HG03095 (cell line): ENCODE measurements around the gene GOLGA8J.
"Not testable (repeated sequence)": the region's sequence is repeated elsewhere in the genome, so short reads cannot be mapped to it uniquely, and the experiment has no call there.

ENCODE experiments used
- ATAC-seq: cut with Tn5 transposase; IDR thresholded peaks from one replicate; pipeline ENCODE4 v1.9.1; 2021; ENCODE audit warnings: moderate library complexity; ENCODE audit not compliant: unreplicated experiment

GOLGA8J gene

DNA sequence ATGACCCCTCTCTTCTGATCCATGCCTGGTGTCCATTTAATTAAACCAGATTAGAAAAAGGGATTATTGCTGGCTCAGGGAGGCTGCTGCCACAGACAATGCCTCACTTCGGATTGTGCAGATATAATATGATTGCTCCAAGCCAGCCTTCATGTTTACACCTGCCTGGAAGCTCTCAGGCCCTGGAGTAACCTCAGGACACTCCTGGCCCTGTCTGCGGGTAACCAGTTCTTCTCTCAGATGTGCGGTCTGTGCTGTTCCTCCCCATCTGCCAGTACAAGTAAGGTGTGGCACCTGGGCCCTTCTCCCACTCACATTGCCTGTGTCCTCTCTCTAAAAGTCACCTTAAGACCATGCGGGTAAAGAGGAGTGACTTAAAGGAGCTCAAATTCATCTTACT lies 8.8 kb upstream of the GOLGA8J start:
- ATAC-seq = no peak

DNA sequence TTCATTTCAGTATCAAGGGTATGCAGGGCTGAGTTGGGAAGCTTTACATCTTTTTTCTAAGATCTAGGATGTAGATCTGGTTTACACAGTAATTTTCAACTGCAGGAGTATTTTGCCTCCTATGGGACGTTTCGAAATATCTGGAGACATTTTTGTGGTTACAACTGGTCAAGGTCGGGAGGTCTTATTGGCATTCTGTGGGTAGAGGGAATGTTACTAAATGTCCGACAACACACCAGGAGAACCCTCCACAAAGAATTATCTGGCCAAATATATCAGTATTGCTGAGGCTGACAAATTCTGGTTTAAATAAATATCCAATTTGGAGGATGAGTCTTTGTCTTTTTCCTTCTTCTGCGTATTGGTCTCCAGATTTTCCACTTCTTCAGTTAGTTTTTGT lies 1.9 kb upstream of the GOLGA8J start:
- not testable (repeated sequence) for ATAC-seq

DNA sequence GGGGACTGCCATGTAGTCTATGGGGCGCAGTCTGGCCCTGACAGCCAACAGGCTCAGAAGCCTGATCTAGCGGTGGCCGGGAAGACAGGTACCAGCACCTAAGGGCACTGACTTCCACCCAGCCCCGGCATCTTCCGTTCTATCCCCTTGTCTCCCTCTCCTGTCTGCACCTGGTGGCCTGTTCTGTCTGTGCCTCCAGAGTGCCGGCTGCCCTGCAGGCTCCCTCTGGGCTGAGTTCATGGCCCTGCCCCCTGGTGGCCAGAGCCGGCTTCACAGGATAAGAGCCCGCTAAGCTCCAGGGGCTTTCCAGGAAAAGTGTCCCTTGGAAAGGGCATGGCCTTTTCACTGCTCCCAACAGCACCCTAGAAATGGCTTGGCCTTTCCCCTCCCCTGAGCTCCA lies 15.1 kb downstream of the GOLGA8J start:
- ATAC-seq = not testable (repeated sequence)

DNA sequence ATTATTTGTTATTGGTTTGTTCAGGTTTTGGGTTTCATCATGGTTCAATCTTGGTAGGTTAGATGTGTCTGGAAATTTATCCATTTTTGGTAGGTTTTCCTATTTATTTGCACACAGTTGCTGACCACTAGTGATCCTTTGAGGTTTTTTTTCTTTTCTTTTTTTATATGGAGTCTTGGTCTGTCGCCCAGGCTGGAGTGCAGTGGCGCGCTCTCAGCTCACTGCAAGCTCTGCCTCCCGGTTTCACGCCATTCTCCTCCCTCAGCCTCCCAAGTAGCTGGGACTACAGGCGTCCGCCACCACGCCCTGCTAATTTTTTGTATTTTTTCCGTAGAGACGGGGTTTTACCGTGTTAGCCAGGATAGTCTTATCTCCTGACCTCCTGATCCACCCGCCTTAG lies 20.1 kb downstream of the GOLGA8J start:
- ATAC-seq = not testable (repeated sequence)

GRCh38 chr15:30103941-30104507 lies 21.3 kb downstream of the GOLGA8J start:
- ATAC-seq = not testable (repeated sequence)

DNA sequence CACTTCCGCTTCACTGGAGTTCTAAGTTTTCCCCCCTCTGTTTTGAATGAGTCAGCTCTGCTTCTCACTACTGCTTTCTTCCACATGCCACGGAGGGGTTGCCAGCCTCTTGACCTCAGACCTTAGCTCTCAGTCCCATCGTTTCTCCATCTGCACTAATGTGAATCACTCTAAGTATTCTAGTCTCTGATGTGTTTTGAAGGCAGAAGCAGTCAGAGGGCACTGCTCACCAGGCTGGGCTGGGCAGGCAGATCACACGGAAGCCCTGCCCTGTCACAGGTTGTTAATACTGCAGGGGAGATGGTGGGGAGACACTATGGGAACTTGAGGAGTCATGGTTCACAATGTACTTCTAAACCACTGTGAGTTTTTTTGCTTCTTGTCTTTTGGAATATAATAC lies 27.8 kb downstream of the GOLGA8J start:
- not testable (repeated sequence) for ATAC-seq

DNA sequence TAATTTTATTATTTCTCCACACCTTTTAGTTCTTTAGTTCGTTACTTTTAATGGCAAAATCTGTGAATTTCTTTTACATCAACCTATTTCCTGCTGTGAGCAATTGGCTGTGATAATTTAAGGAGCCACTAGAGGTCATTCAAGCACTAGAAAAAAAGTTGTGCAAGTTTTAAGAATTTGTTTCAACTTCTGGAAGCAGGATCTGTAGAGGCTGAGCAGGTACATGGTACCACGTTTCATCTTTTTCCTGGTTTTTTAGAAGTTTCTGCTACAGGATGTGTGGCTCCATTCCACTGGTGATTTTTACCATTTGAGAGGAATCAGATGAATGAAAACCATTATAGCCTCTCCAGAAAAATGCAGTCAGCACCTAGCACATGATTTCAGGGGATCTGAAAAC lies 47.3 kb downstream of the GOLGA8J start:
- ATAC-seq = not testable (repeated sequence)

DNA sequence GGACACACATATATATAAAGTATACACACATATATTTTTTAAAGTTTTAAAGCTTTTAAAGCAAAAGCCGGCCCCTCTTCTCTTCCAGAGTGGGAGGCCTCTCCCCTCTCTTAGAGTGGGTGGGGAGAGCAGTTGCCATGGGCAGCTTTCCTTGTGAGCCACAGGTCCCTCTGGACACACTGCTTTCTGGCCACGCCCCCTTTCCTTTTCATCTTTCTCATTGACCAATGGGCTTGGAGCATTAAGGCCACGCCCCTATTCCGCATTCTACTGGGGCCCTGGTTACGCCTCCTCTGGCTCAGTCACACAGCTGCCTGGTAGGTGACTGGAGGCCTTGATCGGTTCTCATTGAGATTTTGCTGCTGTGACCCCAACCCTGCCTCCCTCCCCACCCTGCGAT lies 52.0 kb downstream of the GOLGA8J start, which contains the start of gene GOLGA8T:
TSS of gene GOLGA8T (plus strand) at position 301 of the 400 bp plus-strand sequence. CDS start at position 399, 98 bp downstream.
- ATAC-seq = not testable (repeated sequence)
